Tibial nerve (tissue), 4 donors: Measurements from ENCODE around the gene C1R.

Source experiments
- CTCF ChIP-seq, 5 experiments: fragments of 200-600 bp in 3 of 5; fragments of 450-650 bp in 2 of 5; sonication (generic) in 3 of 5; IDR thresholded peaks; one replicate each; pipeline ENCODE4 v1.5.1; 2016 to 2019; ENCODE audit warnings: antibody characterized with exemption in 5 of 5, mild to moderate bottlenecking in 3 of 5, moderate library complexity in 2 of 5
- EP300 ChIP-seq, 2 donors: sonication (generic); formaldehyde crosslinking; IDR thresholded peaks; one replicate each; pipeline ENCODE4 v1.6.1; 2017; ENCODE audit warnings: antibody characterized with exemption in 2 of 2, mild to moderate bottlenecking in 1 of 2
- POLR2A ChIP-seq, 2 donors: fragments of 450-650 bp; IDR thresholded peaks; one replicate each; pipeline ENCODE4 v1.6.1; 2017; ENCODE audit warnings: antibody characterized with exemption in 2 of 2, mild to moderate bottlenecking in 2 of 2, moderate library complexity in 2 of 2

GRCh38 chr12:7054925-7055324, 37.3 kb downstream of the C1R start:
- no peak for TF ChIP-seq EP300 (IDR thresholded peaks at IDR 0.05)
- TF ChIP-seq CTCF (IDR thresholded peaks at IDR 0.05): no peak
- no peak for TF ChIP-seq POLR2A (IDR thresholded peaks at IDR 0.05)
